NCI-H2171 (cell line): ENCODE results near the gene GIMD1.

ENCODE experiments used
- DNase-seq: peaks from one replicate; lab custom pipeline; 2025; lab: John Stamatoyannopoulos, UW

GIMD1 gene

GRCh38 chr4:106314960-106315359 lies 53.6 kb downstream of the GIMD1 start:
- no peak for DNase-seq

- DNase-seq = no peak
Observed at GRCh38 chr4:106312997-106313522, 55.5 kb downstream of the GIMD1 start.

GRCh38 chr4:106312377-106312776 lies 56.2 kb downstream of the GIMD1 start:
- no peak for DNase-seq
